Daoy (cell line): ENCODE data around the gene NUB1. TPM values are rescaled to one million over a fixed set of nuclear protein-coding genes. Genes with fewer than 3 reads are reported as not detected.

Experiments used
- DNase-seq: peaks from one replicate; pipeline ENCODE4 v3.0.0-alpha.2; 2015; ENCODE audit warnings: low read depth
- total RNA-seq: library from RNA; depleted of rRNA; stranded (reverse); fragments of >200 nt; shearing (Covaris generic); gene quantifications from 2 replicates; pipeline ENCODE4 v1.2.3, GENCODE V29; 2014

The NUB1 gene
- total RNA-seq, 1 experiment from 2014 or later: 128 TPM

DNA sequence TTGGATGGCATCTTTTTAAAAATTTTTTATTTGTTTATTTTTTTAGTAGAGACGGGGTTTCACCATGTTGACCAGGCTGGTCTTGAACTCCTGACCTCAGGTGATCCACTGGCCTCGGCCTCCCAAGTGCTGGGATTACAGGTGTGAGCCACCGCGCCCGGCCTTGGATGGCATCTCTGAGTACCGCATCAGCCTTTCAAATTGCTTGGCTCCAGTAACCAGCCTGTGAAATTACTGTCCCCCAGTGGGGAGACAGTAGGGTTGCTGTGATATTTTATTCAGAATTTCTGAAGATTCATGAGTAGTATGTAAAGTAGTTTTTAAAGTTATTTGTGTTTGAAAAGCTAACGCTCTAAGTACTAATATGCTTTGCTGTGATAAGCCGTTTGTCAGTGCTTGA is 1.2 kb downstream of the NUB1 start:
- no peak for DNase-seq

GRCh38 chr7:151343516-151343915 is 1.9 kb downstream of the NUB1 start:
- DNase-seq: no peak

- DNase-seq: no peak
Measured at GRCh38 chr7:151345576-151346469, 4.2 kb downstream of the NUB1 start.

DNA sequence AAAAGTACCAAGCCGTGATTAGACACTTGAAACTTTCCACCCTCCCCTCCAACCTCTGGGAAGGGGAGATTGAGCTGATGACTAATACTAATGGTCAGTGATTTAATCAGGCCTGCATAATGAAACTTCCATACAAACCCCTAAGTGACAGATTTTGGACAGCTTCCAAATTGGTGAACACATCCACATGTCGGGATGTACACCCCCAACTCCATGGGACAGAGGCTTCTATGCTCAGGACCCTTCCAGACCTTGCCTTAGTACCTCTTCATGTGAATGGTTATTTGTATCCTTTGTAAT is 4.8 kb downstream of the NUB1 start:
- no peak for DNase-seq

- DNase-seq: no peak
Measured at GRCh38 chr7:151347200-151347599, 5.6 kb downstream of the NUB1 start.

DNA sequence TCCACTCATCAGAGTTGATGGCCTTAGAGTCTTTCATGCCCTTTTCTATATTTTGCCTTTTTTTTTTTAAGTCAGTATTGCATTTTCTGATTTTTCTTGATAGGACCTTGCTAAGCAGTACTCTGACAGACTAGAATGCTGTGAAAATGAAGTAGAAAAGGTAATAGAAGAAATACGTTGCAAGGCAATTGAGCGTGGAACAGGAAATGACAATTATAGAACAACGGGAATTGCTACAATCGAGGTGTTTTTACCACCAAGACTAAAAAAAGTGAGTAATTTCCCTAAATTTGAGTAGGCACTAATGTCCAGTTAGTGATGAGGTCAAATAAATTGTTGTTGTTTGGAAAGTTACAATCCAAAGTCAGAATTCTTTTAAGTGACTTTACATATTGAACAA is 7.4 kb downstream of the NUB1 start:
- no peak for DNase-seq

DNA sequence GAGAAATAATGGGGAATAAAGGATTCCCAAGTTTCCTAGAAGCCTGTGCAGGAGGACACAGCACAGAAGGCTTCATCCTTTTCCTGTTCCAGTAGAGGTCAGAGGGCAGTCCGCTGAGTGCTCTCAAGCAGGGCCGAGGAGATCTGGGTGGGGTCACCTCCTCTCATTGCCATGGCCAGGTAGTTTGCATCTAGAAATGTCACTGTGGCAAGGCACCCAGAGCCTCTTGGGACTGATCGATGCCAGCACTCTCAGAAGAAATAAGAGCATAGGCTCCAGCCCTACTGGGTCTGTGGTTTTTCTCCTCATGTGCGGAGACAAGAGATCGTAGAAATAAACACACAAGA is 7.9 kb downstream of the NUB1 start:
- no peak for DNase-seq

DNA sequence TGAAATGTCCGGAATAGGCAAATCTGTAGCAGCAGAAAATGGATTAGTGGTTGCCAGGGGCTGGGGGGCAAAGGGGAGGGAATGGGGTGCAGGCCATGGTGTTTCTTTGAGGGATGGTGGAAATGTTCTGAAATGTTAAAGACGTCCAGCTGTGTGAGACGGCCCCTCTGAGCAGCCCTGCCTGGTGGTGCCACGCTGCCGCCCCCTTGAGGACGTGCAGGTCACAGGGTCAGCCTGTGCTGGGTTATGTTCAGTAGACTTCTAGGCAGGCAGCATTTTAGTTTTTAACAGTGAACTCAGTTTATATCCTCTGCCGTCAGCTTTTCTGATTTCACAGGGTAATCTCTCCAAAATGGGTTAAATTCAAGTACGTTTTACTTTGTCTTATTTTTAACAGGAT is 9.4 kb downstream of the NUB1 start:
- no peak for DNase-seq

DNA sequence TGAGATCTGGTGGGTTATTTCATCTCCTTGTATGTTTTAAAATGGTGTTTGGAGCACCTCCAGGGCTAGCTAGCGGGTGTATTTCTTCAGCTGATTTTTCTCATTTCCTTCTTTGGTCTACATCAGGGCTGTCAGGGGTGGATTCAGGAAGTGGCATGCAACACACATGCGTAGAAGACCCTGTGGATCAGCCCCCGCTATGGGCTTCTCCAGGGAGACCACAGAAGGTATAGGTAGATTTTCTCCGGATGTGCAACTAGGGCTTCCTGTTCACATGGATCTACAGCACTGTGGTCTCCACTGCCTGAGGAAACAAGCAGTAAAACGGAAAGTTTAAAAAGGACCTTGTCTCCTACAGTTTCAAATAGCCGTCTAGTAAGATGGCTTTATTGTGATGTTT is 10.4 kb downstream of the NUB1 start:
- DNase-seq: no peak

GRCh38 chr7:151352512-151352911 is 10.9 kb downstream of the NUB1 start:
- no peak for DNase-seq

DNA sequence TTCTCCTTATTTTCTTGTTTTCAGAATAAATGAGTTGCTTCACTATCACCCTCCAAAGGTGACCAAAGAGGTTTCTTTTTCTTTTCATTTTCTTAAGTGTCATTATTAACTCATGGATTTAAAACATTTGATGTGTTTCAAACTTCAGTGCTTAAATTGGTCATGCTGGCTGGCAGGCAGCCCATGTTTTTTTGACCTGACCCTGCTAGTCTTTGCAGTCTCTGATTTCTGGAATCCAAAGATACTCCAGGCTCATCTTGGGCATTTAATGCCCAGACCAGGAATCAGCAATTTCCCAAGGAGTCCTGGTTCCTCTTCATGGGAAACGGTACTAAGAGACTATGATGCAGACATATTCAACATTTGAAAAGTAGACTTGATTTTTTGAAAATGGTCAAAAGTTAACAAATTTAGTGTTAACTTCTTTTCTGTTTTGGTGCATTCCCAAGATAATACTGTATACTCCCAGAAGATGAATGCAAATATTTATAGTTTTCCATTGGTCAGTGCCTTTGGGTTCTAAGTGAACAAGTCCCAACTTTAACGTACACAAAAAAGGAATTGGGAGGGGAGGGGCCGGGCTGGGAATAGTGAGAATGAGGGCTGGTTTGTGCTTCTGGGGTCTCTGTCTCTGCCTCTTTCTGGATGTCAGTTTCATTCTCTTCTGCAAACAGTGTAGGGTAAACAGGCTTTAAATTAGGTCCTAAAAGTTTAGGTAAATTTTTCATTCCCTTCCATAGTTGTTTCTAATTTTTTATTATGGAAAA is 19.8 kb downstream of the NUB1 start:
- no peak for DNase-seq

DNA sequence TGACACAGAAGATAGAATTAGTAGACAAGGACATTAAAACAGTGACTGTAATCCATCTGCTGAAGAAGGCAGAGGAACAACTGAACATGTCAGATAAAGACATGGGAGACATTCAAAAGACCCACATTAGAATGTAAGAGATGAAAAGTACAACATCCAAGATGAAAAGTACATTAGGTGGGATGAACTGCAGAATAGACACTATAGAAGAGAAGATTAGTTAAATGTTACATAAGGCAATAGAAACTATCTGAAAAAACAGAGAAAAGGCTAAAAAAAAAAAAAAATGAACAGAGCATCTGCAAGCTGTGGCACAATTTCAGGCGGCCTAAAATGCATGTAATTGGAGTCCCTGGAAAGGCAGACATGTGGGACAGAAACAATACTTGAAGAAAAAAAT is 21.6 kb downstream of the NUB1 start:
- DNase-seq: no peak

GRCh38 chr7:151366166-151366879 is 24.7 kb downstream of the NUB1 start:
- DNase-seq: no peak

GRCh38 chr7:151366880-151367222 is 25.2 kb downstream of the NUB1 start:
- no peak for DNase-seq

- no peak for DNase-seq
Measured at GRCh38 chr7:151367284-151367683, 25.7 kb downstream of the NUB1 start.

DNA sequence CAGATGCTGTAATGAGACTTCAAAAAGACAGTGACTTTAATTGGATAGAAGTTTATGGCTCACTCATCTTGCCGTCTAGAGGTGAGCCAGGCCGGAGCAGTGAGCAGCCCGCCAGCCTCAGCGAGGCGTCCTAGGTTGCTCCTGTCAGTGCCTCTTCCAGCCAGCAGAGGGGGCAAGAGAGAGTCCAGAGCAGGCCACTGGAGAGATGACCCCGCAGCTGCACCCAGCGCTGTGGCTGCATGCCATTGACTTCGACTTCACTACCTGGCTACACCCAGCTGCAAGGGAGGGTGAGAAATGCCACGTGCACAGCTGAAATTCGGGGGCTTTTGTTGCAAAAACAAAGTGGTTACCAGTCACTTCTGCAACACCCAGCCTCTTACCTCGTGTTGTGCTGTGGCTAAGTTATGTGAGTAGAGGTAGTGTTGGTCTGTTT is 26.5 kb downstream of the NUB1 start:
- DNase-seq: peak; percentile 85

- no peak for DNase-seq
Measured at GRCh38 chr7:151371266-151371665, 29.7 kb downstream of the NUB1 start.

DNA sequence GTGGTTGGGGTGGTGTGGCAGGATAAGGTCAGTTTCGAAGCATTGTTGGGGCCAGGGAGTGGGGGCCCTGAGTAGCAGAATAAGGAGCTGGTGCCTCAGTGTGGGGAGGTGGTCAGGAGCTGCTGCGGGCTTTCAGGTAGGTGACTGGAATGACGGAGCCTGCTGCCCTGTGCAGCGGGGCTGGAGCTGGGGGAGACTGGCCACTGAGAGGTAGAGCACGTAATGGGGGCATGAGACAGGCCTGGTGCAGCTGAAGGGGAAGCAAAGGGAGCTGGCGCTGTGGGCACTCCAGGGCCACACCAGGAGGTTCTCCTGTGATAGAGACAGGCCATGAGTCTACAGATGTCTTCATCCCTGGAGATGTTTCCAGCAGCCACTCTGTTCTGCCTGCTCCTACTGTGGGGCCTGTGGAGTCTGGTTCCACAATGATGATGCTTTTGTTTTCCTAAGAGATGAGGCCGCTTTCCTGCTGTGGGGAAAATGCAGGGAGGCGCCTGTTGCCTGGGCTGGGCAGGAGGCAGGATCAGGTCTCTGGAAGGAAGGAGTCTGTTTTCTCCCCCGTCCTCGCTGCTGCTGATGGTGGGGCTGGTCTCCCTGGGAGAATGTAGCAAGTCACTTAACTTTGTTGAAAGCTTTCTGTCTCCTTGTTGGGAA is 31.1 kb downstream of the NUB1 start:
- DNase-seq: no peak

DNA sequence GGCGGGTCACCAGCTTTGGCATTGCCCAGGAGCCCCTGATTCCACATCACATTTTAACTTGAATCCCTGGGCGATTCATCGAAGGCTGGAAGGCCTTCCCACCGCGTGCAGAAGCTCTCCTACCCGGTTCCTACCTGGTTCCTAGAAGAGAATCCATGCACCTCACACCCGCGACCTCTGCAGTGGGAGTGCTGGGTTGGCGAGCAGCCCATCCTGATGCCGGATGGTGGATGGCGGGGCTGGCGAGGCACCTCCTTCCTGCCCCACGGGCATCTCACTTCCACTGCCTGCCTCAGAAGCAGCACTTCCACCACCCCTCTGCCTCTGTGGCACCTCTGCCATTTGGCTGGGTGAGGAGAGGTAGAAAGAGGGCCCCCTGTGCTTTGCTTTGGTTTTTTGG is 32.0 kb downstream of the NUB1 start:
- no peak for DNase-seq

DNA sequence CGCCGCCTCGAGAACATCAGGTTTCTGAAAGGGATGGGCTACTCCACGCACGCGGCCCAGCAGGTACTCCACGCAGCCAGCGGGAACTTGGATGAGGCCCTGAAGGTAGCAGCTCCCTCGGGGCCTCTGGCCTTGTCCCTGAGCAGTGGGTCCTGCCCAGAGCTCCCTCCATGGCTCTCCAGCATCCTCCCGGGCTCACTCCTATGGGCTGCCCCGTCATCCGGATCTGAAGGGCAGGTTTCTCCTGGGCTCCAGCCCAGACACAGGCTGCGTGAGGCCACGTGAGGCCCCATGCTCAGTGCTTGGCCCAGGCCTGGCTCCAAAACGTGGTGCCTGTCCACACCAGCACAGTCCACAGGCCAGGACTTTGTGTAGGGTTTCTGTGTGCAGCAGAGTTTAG is 32.5 kb downstream of the NUB1 start:
- no peak for DNase-seq

GRCh38 chr7:151374726-151375125 is 33.1 kb downstream of the NUB1 start:
- no peak for DNase-seq

GRCh38 chr7:151375530-151376217 is 34.1 kb downstream of the NUB1 start:
- DNase-seq: no peak
